Activated CD8-positive, alpha-beta memory T cell treated with anti-CD3 and anti-CD28 coated beads for 1 hour (primary cell): ENCODE results near the gene HTRA3.

Experiments
- DNase-seq, 2 donors: peaks; one replicate each; pipeline ENCODE4 v3.0.0-alpha.2; 2020; ENCODE audit warnings: low read depth in 1 of 2; ENCODE audit errors: extremely low read depth in 1 of 2

HTRA3 gene

DNA sequence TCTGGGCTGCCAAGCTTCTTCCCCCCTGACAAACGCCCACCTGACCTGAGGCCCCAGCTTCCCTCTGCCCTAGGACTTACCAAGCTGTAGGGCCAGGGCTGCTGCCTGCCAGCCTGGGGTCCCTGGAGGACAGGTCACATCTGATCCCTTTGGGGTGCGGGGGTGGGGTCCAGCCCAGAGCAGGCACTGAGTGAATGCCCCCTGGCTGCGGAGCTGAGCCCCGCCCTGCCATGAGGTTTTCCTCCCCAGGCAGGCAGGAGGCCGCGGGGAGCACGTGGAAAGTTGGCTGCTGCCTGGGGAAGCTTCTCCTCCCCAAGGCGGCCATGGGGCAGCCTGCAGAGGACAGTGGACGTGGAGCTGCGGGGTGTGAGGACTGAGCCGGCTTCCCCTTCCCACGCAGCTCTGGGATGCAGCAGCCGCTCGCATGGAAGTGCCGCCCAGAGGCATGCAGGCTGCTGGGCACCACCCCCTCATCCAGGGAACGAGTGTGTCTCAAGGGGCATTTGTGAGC lies 37.0 kb downstream of the HTRA3 start:
- DNase-seq = no peak

DNA sequence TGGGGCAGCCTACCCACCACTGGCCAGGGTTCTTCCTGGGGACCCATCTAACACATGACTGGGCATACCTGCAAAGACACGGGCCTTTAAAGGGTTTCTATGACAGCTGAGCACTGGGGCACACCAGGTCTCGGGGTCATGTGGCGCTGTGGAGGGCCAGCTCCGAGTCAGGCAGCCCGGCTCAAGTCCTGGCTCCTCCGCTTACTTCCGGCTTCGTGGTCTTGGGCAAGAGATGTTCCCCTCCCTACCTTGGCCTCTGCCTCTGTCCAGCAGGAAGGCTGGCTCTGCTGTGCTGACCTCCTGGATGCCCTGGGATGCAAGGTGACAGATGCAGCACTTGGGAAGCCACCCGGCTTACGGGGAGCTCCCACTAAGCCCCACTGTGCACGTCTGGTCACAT lies 37.6 kb downstream of the HTRA3 start:
- no peak for DNase-seq

DNA sequence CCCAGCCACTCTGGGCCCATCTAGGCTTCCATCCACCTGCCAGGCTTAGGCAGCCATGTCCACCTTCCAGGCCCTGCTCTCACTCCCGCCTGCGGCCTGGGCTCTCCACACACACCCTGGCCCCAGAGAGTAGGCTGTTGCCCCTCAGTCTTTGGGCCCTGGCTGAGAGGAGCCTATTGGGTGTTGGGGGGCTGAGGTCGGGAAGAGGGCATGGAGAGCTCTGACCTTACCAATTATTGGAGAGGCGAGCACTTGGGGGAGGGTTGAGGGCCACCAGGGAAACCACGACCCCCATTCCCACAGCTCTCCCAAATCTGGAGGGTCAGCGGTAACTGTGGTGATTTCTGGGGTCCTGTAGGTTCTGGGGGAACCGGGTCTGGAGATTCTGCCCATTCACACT lies 38.2 kb downstream of the HTRA3 start:
- DNase-seq = no peak

DNA sequence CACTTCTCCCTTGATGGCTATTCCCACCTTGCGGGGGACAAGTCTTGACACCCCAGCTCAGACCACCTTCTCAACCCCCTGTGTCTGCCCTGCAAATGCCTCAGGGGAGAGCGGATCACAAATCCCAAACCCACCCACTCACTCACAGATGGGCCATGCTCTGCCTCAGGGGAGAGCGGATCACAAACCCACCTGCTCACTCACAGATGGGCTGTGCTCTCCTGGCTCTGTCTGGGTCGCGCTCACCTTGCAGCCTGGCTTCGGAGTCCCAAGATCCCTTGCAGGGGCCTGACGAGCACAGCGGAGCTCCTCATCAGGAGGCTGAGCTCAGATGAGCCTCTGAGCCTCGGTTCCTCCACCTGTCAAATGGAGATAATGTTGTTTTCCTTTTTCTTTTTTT lies 38.6 kb downstream of the HTRA3 start:
- no peak for DNase-seq

DNA sequence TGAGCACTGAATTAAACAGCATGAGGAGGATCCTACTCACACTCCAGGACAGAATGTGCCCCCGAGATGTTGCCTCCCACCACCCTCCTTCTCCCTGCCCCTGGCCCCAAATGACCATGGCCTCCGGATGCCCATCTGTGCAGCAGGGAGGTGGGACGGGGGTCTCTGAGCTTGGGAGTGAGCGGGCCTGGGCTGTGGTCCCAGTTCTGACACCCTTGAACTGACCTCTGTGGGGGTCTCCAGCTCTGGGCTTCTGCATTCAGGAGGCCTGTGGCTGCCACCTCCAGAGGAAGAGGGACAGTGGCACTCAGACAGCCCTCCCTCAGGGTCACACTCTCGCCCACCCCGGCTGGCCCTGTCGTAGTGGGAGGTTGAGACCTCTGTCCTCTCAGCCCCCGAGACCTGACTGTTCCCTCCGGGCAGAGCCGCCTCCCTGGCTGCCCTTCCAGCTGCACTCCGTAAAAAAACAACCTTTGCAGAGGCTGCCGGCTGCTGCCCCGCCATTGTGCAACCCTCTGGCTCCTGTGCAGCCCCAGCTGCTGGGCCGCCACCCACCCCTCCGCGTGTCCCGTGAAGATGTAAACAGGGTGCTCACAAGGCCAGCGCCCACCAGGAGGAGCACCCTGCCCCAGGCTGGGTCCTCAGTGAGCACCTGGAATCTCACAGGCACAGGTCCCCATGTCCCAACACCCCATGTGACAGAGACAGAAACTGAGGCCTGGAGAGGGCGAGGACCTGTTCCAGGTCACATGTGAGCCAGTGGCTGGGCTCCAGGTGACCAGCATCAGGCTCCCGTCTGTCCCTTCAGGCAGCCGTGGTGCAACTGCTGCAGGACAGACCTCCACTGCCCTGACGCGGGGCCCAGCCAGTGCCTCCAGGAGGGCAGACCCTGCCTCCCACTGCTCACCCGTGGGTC lies 39.6 kb downstream of the HTRA3 start:
- no peak for DNase-seq

DNA sequence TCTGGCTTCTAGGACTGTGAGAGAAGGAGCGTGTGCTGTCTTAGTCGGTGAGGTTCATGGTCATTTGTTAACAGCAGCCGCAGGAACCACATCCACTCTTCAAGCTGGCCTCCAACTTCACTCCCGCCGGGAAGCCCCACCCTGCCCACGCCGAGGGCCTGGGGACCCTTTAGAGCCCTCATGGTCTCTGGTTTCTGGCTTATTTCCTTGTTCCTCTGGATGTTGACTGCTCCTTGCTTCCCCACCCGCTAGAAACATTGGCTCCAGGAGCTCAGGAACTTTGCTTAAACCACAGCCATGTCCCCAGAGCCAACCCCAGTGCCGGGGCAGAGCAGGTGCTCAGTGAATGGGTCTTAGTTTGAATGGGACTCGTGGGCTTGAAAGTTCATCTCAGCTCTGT lies 40.8 kb downstream of the HTRA3 start:
- DNase-seq = no peak

DNA sequence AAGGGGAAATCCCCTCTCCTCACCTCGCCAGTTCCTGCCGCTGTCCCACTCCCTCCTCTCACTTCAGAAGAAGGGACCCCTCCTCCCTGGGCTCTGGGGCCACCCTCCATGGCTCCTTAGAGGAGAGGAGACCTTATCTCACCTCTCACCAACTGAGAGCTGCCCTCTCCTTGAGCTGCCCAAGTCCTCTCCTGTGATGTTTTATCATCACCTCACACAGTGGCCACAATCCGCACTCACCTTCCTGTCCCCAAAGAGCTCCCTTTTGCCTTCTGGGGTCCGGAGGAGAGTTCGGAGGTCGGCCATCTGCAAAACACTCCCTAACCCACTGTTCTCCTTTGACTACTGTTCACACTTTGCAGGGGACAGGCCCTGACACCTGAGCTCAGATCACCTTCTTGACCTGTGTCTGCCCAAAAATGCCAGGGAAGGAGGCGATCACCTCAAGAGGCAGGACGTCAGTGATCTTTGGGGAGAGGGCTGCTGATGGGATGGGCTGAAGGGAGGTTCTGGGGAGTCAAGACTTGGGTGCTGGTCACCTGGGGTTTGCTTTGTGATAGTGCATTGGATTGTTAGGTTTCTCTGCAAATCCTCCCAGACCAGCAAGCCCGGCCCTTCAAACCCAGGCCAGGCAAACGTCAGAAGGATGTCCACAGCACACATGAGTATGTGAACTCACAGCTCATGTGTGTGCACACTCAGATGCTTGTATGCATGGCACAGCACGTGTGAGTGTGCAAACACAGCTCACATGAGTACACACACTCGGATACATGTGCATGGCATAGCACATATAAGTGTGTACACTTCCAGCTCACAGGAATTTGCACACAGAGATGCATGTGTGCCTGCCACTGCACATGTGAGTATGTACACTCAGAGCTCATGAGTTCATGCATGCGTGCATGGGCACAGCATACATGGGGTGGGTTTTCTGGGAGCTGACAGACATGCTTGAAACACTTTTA lies 41.8 kb downstream of the HTRA3 start:
- no peak for DNase-seq

DNA sequence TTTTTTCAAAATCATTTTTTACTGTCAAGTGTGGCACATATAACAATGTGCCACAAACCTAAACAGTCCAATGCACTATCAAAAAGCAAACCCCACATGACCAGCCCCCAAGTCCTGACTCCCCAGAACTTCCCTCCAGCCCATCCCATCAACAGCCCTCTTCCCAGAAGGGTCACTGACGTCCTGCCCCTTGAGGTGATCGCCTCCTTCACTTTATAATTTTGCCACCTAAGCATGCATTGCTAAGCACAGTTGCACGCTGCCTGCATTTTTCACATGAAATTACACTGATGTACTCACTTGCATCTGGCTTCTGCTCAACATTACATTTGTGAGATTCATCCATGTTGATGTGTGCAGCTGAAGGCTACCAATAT lies 42.5 kb downstream of the HTRA3 start:
- DNase-seq = no peak

DNA sequence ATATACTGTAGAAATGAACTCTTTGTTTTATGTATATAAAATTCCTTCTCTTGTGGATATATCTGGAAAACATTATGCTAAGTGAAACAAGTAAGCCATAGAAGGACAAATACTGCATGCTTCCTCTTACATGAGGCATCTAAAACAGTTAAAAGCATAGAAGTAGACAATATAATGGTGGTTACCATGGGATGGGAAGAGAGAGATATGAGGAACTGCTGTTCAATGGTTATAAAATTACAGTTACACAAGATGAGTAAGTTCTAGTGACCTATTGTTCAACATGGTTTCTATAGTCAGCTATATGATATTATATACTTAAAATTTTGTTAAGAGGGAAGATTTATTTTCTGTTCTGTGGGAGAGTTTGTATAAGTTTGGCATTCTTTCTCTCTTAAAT lies 43.4 kb downstream of the HTRA3 start:
- DNase-seq = no peak

DNA sequence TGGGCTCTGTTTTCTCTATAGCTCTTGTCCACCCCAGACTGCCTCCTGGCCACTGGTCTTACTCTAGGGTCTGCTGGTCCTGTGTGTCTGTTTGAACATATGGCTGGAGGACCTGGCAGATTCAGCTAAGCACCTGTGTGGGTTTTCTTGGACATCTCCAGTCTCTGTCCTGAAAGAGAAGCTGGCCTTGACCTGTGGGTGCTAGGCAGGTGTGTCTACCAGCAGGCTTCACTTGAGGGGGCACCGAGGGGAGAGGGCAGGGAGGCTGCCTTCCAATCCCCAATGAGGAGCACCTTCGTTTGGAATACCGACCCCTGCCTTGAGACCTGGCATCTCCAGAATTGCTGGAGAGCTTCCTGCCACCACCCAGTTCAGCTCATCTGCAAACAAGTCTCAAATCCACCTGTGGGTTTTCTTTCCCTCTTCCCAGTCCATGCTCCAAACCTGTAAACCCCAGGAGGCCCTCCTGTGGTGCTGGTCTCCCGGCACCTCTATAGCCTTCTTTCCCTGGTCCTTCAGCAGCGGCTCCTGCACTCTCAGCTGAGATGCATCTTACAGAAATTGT lies 45.2 kb downstream of the HTRA3 start:
- no peak for DNase-seq

DNA sequence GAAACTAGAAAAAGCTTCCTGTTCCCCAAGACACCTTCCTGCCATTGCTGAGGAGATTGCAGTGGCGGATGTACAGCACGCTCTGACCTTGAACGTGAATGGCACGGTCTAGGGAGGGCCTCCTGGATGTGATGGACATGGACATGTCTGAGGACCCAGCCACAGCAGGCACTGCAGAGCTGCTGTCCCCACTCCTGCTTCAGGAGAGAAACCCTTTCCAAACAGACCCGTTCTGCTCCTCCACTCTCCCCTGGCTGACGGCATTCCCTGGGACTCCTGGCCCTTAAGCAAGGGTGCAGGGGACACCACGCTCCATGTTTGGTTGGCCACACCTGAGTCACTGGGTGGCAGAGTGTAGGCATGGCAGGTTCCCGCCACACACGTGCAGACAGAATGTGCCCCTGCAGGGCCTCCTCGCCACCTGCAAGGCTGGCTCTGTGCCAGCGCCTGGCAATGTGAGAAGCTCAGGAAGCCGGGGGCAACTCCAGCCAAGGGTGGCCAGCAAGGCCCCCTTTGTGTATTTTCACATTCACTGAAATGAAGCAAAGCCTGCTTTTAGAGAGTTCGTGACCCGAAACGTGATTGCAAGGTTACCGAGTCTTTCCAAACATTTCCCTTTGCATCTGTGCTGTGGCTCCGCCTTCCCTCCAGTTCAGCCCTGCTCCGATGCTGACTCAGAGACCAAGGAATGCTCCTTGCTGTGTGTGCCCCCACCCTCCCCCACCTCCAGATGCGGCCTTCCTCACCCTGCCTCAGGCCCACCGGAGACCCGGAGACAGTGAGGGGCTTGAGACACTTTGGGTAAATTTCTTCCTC lies 46.1 kb downstream of the HTRA3 start:
- no peak for DNase-seq

DNA sequence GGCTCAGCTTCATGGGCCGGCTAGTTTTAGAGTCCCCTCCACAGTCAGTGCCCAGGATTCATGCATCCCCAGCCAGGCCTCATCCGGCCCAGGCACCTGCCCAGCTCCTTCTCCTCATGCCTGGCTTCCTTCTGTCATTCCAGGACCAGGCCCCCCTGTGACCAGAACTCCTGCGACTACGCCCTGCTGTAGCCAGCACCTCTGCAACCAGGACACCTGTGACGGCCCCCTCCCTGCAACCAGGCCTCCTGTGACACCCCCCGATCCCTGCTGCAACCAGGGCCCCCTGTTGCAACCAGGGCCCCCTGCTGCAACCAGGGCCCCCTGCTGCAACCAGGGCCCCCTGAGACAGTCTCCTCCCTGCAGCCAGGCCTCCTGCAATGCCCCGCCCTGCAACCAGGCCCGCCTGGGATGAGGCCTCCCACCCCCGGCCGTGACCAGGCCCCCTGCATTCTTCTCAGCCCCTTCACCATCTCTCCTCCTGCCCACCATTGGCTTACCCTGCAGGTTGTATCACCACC lies 46.8 kb downstream of the HTRA3 start:
- no peak for DNase-seq

DNA sequence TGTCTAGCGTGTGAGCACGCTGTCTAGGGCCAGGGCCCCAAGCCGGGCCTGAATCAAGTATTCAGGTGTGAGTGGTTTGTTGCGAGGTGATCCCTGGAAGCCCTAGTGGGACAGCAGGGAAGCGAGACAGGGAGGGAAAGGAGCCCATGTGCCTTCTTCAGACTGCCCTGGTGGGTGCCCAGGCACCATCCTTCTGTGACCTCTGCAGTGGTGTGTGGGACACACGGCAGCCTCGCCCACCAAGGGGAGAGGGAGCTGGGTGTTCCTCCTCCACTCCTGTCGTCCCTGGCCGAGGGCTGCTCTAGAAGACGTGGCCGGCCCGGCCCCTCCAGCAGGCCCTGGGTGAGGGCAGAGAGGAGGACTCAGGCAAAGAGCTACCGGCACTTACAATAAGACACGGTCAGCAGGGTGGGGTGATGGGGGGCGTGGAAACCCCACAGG lies 47.4 kb downstream of the HTRA3 start:
- DNase-seq = no peak

DNA sequence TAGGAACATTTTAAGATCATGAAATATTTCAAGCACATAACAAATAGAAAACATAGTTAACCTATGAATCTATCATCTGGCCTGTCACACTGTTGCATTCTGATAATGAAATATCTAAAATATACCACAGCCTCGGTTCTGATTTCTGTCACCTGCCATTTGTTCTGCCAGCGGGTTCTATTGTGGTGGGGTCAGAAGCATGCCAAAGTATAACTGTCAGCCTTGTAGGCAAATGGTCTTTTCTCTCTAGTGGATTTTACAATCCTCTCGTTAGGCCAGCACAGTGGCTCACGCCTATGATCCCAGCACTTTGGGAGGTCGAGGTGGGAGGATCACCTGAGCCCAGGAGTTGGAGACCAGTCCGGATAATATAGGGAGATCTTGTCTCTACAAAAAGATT lies 47.9 kb downstream of the HTRA3 start:
- DNase-seq = no peak

DNA sequence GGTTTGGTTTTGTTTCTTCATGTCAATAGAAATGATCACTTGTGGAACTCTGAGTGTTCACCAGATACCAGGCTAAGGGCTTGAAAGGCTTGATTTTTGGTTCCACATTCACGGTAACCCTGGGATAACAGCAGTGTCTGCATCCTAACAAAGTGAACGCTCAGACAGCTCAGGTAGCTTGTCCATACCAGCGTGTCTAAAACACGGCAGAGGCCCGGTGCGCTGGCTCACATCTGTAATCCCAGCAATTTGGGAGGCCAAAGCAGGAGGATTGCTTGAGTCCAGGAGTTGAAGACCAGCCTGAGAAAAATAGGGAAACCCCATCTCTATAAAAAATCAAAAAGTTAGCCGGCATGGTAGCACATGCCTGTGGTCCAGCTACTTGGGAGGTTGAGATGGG lies 49.0 kb downstream of the HTRA3 start:
- DNase-seq = no peak

DNA sequence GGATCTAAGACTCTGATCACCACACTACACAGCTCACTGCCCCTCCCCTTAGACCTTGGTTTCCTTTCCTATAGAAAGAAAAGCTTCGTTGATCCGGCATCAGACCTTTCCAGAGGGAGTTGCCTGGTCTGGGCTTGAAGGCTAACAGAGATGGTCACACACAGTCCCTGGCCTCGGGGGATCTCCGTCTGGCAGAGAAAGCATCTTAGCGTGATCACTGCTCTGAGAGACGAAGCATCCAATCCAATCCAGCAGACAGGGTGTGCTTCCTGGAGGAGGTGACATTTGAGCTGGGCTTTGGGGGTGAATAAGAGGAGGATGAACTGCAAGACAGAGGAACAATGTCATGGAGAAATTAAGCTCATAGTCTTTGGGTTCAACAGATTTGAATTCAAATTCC lies 49.5 kb downstream of the HTRA3 start:
- DNase-seq = no peak

DNA sequence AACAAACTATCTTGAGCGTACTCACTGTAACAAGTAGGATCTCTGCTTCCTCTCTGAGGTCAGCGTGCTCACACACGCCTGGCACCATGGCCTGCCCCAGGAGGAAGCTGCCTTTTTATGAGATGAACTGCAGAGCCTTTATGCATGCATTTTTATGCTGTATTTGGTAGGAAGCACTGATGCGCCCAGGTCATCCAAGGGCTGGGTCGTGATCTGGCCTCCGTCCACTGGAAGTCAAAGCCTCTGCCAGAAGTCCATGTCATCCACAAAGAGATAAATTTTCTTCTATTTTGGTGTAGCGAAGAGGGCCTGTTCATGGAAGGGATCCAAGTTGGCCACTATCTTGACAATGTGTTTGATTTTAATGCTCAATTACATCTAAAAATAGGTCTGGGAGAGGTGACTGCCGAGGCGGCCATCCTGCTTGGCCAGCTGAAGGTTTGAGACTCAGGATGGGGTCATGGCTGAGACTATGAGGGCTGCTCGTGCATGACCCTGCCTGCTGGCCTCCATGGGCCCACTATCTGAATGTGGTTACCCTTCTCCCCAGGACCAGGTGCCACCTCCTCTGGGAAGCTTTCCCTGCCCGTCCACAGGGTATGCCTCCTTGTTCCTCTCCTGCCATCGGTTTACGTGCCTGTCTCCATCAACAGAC lies 50.3 kb downstream of the HTRA3 start:
- DNase-seq = no peak

DNA sequence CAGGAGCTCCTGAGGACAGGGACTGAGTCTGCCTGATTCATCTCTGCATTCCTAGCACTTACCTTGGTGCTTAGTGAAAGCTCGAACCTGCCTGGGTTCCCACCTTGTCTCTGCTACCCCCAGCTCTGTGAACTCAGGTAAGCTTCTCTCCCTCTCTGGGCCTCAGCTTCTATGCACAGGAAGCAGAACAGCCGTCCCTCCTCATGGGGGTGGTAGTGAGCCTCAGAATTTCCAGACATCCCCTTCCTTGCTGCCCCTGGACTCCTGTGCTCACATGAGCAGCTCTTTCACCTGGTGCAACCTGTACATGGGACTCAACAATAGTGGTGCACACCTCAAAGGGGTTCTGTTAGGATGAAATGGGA lies 50.8 kb downstream of the HTRA3 start:
- no peak for DNase-seq

DNA sequence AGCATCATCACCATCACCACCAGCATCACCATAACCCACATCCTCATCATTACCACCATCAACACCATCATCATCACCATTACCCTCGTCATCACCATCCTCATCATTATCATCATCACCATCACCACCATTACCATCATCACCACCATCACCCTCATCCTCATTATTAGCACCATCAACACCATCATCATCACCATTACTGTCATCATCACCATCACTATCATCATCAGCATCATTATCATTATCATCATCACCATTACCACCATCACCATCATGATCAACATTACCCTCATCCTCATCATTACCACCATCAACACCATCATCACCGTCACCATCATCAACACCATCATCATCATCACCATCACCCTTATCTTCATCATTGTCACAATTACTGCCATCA lies 51.7 kb downstream of the HTRA3 start:
- DNase-seq = no peak

DNA sequence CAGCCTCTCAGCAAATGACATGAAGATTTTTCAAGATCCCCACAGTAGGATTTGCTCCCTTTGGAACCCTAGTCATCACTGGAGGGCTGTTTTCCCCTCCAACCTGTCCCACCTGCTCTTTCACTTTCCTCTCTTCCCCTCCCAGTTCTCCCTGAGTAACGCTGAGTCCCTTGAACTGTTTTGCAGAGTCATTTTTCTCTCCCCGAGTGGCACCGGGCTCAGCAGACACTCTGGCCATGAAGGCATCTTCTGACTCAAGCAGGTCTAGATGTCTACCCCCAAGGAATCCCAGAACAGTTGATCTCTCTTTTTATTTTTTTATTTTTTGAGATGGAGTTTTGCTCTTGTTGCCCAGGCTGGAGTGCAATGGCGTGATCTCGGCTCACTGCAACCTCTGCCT lies 52.2 kb downstream of the HTRA3 start:
- DNase-seq = no peak
